HEK293T (cell line): ENCODE results near the gene CLMN.

Experiments
- CTCF ChIA-PET: fragments of 350-600 bp; formaldehyde crosslinking; extraction: SDS; loops from one replicate; lab custom pipeline; 2021; ENCODE audit warnings: antibody characterized with exemption, inconsistent platforms; lab: Yijun Ruan, JAX
- POLR2A ChIA-PET: fragments of 350-600 bp; formaldehyde crosslinking; extraction: SDS; loops from one replicate; lab custom pipeline; 2020; ENCODE audit warnings: antibody characterized with exemption, inconsistent platforms; lab: Yijun Ruan, JAX
- DNase-seq: peaks from one replicate; pipeline ENCODE4 v3.0.0; 2012; ENCODE audit warnings: mixed read lengths; ENCODE audit errors: extremely low spot score
- ARNT ChIP-seq: fragments of 450-650 bp; IDR thresholded peaks from 2 replicates; pipeline ENCODE4 v1.6.1; 2017; ENCODE audit warnings: mild to moderate bottlenecking
- BHLHE40 ChIP-seq: fragments of 450-650 bp; IDR thresholded peaks from 2 replicates; pipeline ENCODE4 v1.6.1; 2016; ENCODE audit warnings: mild to moderate bottlenecking, moderate library complexity, borderline replicate concordance
- CTBP1 ChIP-seq: fragments of 450-650 bp; IDR thresholded peaks from 2 replicates; pipeline ENCODE4 v1.6.1; 2016; ENCODE audit warnings: borderline replicate concordance
- ELF4 ChIP-seq: fragments of 450-650 bp; IDR thresholded peaks from 2 replicates; pipeline ENCODE4 v1.6.1; 2017; ENCODE audit warnings: antibody characterized with exemption
- FOXA1 ChIP-seq: fragments of 450-650 bp; IDR thresholded peaks from 2 replicates; pipeline ENCODE4 v1.6.1; 2016; ENCODE audit warnings: mild to moderate bottlenecking
- FOXK2 ChIP-seq: fragments of 450-650 bp; IDR thresholded peaks from 2 replicates; pipeline ENCODE4 v1.6.1; 2016; ENCODE audit warnings: mild to moderate bottlenecking
- FOXM1 ChIP-seq: fragments of 450-650 bp; IDR thresholded peaks from 2 replicates; pipeline ENCODE4 v1.6.1; 2017; ENCODE audit warnings: mild to moderate bottlenecking, borderline replicate concordance
- HDGF ChIP-seq: fragments of 450-650 bp; IDR thresholded peaks from 2 replicates; pipeline ENCODE4 v1.6.1; 2017; ENCODE audit warnings: antibody characterized with exemption, borderline replicate concordance
- L3MBTL2 ChIP-seq: fragments of 450-650 bp; conservative IDR thresholded peaks from 2 replicates; pipeline ENCODE4 v1.6.1; 2016; ENCODE audit warnings: mild to moderate bottlenecking
- LEF1 ChIP-seq: fragments of 450-650 bp; IDR thresholded peaks from 2 replicates; pipeline ENCODE4 v1.6.1; 2017; ENCODE audit warnings: mild to moderate bottlenecking, borderline replicate concordance
- NFRKB ChIP-seq: fragments of 450-650 bp; IDR thresholded peaks from 2 replicates; pipeline ENCODE4 v1.6.1; 2016; ENCODE audit warnings: mild to moderate bottlenecking, moderate library complexity
- PKNOX1 ChIP-seq: fragments of 450-650 bp; IDR thresholded peaks from 2 replicates; pipeline ENCODE4 v1.6.1; 2016
- SP1 ChIP-seq: fragments of 450-650 bp; IDR thresholded peaks from 2 replicates; pipeline ENCODE4 v1.6.1; 2017
- SUZ12 ChIP-seq: fragments of 450-650 bp; IDR thresholded peaks from 2 replicates; pipeline ENCODE4 v1.6.1; 2016; ENCODE audit warnings: mild to moderate bottlenecking
- TARDBP ChIP-seq: fragments of 450-650 bp; IDR thresholded peaks from 2 replicates; pipeline ENCODE4 v1.6.1; 2016
- ZNF384 ChIP-seq: fragments of 450-650 bp; IDR thresholded peaks from 2 replicates; pipeline ENCODE4 v1.6.1; 2016

Gene CLMN

GRCh38 chr14:95297832-95298231 is 21.9 kb downstream of the CLMN start:
- POLR2A ChIA-PET: no interaction called here
- CTCF ChIA-PET: no interaction called here
- no peak for DNase-seq
- TF ChIP-seq TARDBP (no peak), HDGF (no peak), SP1 (no peak), BHLHE40 (no peak), LEF1 (no peak), CTBP1 (no peak), FOXM1 (no peak), SUZ12 (no peak), FOXA1 (no peak), ZNF384 (no peak), NFRKB (no peak), PKNOX1 (no peak), L3MBTL2 (no peak), FOXK2 (no peak), ELF4 (no peak), ARNT (no peak)

- no peak for TF ChIP-seq TARDBP
- TF ChIP-seq NFRKB: no peak
- no peak for TF ChIP-seq FOXA1
- no peak for TF ChIP-seq LEF1
- no peak for TF ChIP-seq FOXK2
- TF ChIP-seq L3MBTL2: no peak
- no peak for TF ChIP-seq HDGF
- no peak for TF ChIP-seq BHLHE40
- TF ChIP-seq SUZ12: no peak
- no peak for DNase-seq
- POLR2A ChIA-PET: no interaction called here
- CTCF ChIA-PET: no interaction called here
Observed at GRCh38 chr14:95296966-95297365, 22.7 kb downstream of the CLMN start.

- TF ChIP-seq ELF4: no peak
- TF ChIP-seq L3MBTL2: no peak
- TF ChIP-seq ARNT: no peak
- TF ChIP-seq HDGF: no peak
- TF ChIP-seq PKNOX1: no peak
- ChIA-PET POLR2A (interaction anchor here (1.0 kb wide), 1 partner anchor 139 kb away, joined by 3 read pairs; the partner anchor contains the start of gene DICER1), CTCF (no interaction called here)
- DNase-seq: no peak
Observed at GRCh38 chr14:95295600-95296376, 23.9 kb downstream of the CLMN start.

DNA sequence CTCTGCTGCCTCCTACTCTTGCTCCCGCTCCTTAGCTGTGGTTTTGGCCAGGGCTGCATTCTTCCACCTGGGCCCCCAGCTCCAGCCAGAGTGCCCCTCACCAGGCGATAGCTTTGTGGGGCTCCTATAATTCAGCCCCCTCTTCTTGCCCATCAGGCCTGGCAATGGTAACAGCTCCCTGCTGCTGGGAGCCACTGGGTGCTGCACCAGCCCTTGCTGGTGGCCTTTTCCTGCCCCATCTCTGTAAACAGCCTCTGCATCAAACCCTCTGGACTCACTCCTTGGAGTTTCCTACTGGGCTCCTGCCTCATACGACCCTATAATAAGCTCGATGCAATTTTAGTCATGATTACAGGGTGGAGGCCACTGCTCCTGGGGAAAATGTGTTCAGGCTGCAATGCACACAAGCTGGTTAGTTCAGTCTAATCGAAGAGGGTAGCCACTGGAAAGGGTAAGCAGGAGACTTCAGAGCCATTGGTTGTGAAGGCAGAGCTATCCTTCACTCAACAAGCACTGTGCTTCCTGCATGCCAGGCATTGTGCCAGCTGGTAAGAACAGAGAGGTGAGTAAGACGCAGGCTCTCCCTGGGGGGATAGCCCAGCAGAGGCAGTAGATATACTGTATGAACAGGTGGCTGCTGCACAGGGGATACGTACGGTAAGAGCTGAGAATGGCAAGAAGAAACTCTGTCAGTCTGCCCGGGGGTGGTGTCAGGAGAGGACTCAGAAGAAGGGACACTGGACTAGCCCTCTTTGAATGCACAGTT is 24.7 kb downstream of the CLMN start:
- ChIA-PET CTCF (no interaction called here), POLR2A (interaction anchor here (1.0 kb wide), 1 partner anchor 138 kb away, joined by 3 read pairs; the partner anchor contains the start of gene DICER1)
- no peak for DNase-seq
- no peak for TF ChIP-seq SUZ12
- TF ChIP-seq FOXM1: no peak
- no peak for TF ChIP-seq LEF1
- no peak for TF ChIP-seq PKNOX1
- no peak for TF ChIP-seq SP1

GRCh38 chr14:95294320-95294719 is 25.4 kb downstream of the CLMN start:
- CTCF ChIA-PET: no interaction called here
- TF ChIP-seq PKNOX1: no peak
- TF ChIP-seq CTBP1: no peak
- no peak for TF ChIP-seq SP1
- TF ChIP-seq HDGF: no peak
- TF ChIP-seq LEF1: no peak
- TF ChIP-seq FOXK2: no peak
- no peak for TF ChIP-seq FOXA1
- DNase-seq: no peak
- POLR2A ChIA-PET: no interaction called here

DNA sequence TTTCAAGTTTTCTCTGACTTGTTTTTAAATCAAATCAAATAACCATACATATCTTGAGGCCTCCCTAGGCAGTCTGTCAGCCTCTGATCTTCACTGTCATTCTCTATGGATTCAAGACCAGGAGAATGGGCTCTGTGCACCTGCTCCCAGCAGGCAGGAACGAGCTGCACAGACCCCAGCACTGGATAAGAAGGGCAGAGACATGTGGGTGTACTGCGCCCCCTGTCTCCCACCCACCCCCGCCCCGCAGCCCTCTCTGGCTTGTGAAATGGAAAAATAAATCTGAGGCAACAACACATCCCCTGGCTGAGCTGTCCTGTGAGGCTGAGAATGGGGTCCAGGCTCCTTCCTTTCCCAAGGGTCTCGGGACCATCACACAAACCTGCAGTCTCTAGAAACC is 26.3 kb downstream of the CLMN start:
- ChIA-PET CTCF (interaction anchor here (0.5 kb wide), 1 partner anchor 194 kb away, joined by 3 read pairs; no protein-coding TSS in a partner anchor), POLR2A (no interaction called here)

More for the DNA sequence above, 26.3 kb downstream of the CLMN start:
- DNase-seq: no peak
- TF ChIP-seq SP1: no peak
- TF ChIP-seq PKNOX1: no peak
- TF ChIP-seq ARNT: no peak
- TF ChIP-seq NFRKB: no peak
- TF ChIP-seq CTBP1: no peak
- no peak for TF ChIP-seq SUZ12
- no peak for TF ChIP-seq LEF1
- no peak for TF ChIP-seq BHLHE40
- no peak for TF ChIP-seq HDGF
- no peak for TF ChIP-seq ZNF384
- TF ChIP-seq FOXK2: no peak
- TF ChIP-seq L3MBTL2: no peak
- TF ChIP-seq FOXM1: no peak
- no peak for TF ChIP-seq FOXA1
